Measurements from ENCODE around the gene CTNNA3.
"Not testable (repeated sequence)": the region's sequence is repeated elsewhere in the genome, so short reads cannot be mapped to it uniquely, and the experiment has no call there.

The CTNNA3 gene

DNA sequence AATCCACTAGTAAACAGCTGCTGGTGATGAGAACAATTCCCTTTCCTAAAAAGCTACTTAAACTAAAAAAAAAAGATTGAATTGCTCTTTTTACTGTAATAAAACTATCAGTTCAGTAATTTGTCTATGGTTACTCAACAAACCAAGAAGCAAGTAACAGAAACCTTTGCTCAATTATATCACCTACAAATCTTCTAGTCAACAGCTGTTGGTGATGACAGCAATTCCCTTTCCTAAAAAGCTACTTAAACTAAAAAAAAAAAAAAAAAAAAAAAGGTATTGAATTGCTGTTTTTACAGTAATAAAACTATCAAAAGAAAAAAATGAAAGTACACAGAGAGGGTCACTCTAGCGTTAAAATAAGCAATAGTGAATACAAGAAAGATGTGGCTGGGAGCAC, 158.1 kb downstream of the CTNNA3 start:
- DNase-seq (ENCODE audit: low read depth): no peak
- no peak overlapping the region for H3K4me3 ChIP-seq (ENCODE audit: control insufficient read depth, low read depth, low read length)
- TF ChIP-seq, protein P1, sequence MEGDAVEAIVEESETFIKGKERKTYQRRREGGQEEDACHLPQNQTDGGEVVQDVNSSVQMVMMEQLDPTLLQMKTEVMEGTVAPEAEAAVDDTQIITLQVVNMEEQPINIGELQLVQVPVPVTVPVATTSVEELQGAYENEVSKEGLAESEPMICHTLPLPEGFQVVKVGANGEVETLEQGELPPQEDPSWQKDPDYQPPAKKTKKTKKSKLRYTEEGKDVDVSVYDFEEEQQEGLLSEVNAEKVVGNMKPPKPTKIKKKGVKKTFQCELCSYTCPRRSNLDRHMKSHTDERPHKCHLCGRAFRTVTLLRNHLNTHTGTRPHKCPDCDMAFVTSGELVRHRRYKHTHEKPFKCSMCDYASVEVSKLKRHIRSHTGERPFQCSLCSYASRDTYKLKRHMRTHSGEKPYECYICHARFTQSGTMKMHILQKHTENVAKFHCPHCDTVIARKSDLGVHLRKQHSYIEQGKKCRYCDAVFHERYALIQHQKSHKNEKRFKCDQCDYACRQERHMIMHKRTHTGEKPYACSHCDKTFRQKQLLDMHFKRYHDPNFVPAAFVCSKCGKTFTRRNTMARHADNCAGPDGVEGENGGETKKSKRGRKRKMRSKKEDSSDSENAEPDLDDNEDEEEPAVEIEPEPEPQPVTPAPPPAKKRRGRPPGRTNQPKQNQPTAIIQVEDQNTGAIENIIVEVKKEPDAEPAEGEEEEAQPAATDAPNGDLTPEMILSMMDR (IDR thresholded peaks at IDR 0.05; ENCODE audit: control insufficient read depth, insufficient read depth, low read depth, low read length, missing control alignments): no peak

DNA sequence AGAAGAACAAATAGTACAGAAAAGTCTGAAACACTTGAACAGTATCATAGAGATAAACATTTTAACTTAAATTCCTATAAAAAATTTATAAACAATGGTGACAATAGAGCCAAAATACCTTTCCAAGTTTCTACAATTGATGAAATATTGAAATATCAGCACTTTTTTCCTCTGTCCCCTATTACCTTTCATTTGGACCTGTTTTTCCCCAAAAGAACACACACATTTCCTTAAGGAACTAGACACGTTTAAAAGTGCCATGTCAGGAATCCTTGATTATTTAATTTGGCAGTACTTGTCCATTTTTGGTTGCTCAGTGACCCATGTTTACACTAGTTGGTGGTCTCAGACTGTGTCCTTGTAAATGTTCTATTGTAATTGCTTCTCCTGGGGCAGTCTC, 162.6 kb downstream of the CTNNA3 start:
- H3K4me3 ChIP-seq (ENCODE audit: control insufficient read depth, low read depth, low read length): no peak overlapping the region
- DNase-seq (ENCODE audit: low read depth): no peak
- TF ChIP-seq, protein P1 (IDR thresholded peaks at IDR 0.05; ENCODE audit: control insufficient read depth, insufficient read depth, low read depth, low read length, missing control alignments): no peak

- not testable (repeated sequence) for DNase-seq (ENCODE audit: low read depth); H3K4me3 ChIP-seq (ENCODE audit: control insufficient read depth, low read depth, low read length)
Measured at GRCh38 chr10:67530990-67531389, 165.0 kb downstream of the CTNNA3 start.

GRCh38 chr10:67527351-67527750, 168.6 kb downstream of the CTNNA3 start:
- TF ChIP-seq, protein P1 (IDR thresholded peaks at IDR 0.05; ENCODE audit: control insufficient read depth, insufficient read depth, low read depth, low read length, missing control alignments): no peak
- DNase-seq (ENCODE audit: low read depth): no peak
- no peak overlapping the region for H3K4me3 ChIP-seq (ENCODE audit: control insufficient read depth, low read depth, low read length)

DNA sequence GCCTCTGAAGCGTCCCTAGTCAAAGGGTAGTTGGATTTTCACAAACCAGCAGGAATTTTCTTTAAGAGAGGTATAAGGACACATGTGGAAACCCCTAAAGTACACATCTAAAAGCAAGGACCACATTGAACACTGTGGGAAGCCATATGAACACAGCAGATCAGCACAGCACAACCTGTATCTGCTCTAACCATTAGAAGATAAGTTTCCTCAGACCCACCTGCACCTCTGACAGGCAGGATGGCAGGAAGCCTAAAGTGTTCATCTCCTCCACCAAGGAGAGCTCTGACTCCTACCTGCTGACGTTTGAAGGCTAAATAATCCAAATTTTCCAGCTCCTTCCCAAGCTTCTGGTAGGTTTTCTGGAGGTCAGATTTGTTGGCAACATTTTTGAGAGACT, 174.4 kb downstream of the CTNNA3 start:
- DNase-seq (ENCODE audit: low read depth): no peak
- TF ChIP-seq, protein P1 (IDR thresholded peaks at IDR 0.05; ENCODE audit: control insufficient read depth, insufficient read depth, low read depth, low read length, missing control alignments): no peak
- no peak overlapping the region for H3K4me3 ChIP-seq (ENCODE audit: control insufficient read depth, low read depth, low read length)

DNA sequence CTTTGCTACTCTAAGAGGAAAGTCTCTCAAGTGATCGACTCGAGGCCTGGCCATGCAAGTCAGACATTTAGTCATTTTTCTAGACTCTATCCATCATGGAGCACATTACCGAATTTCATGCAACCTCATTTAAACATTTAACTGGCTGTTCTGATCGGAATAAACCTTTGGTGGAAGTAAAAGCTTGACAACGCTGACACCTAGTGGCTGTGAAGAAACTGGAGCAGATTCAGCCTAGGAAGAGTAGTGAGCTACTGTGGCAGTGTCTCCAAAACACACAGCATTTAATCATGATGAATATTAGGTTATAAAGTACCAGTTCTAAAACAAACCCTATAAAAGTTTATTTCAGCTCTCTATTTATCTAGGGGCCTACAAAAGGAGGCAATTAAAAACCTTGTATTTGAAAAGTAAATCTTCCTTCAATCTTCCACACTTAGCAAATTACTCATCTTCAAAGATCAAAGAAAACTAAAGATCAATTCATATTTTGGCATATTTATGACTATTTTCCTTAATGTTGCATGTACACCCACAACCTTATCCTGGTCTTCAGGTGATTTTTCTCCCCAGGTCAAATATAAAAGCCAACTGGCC, 175.0 kb downstream of the CTNNA3 start:
- TF ChIP-seq, protein P1 (IDR thresholded peaks at IDR 0.05; ENCODE audit: control insufficient read depth, insufficient read depth, low read depth, low read length, missing control alignments): peak; percentile 70
- peak; percentile 10 for DNase-seq (ENCODE audit: low read depth)

GRCh38 chr10:67519434-67519833, 176.6 kb downstream of the CTNNA3 start:
- H3K4me3 ChIP-seq (ENCODE audit: control insufficient read depth, low read depth, low read length): no peak overlapping the region
- TF ChIP-seq, protein P1 (IDR thresholded peaks at IDR 0.05; ENCODE audit: control insufficient read depth, insufficient read depth, low read depth, low read length, missing control alignments): no peak
- DNase-seq (ENCODE audit: low read depth): no peak

More for the DNA sequence above, 175.0 kb downstream of the CTNNA3 start:
- H3K4me3 ChIP-seq (ENCODE audit: control insufficient read depth, low read depth, low read length): no peak overlapping the region
